ENCODE data around the gene CD40. TPM values are rescaled to one million over a fixed set of nuclear protein-coding genes. Genes with fewer than 3 reads are reported as not detected.

The CD40 gene
- total and polyA plus RNA-seq, 4 donors = 20.4 to 55.0 (median 28.4) TPM

- peaks cover 0 to 38% (median 4%) of the 10 kb centered on the region in 3 donors for H3K27me3 ChIP-seq (ENCODE audit: control insufficient read depth in 3 of 3, insufficient read depth in 3 of 3, low read length in 2 of 3)
- DNase-seq (no peak), ATAC-seq (ENCODE audit: insufficient read depth, low FRiP score) (no peak)
- H3K4me1 ChIP-seq (ENCODE audit: control insufficient read depth in 5 of 5, insufficient read depth in 5 of 5, low read length in 5 of 5) = no peaks in the 10 kb centered on the region
- H3K36me3 ChIP-seq (ENCODE audit: control insufficient read depth in 4 of 4, insufficient read depth in 4 of 4, low read length in 4 of 4) = no peaks in the 10 kb centered on the region
- H3K9me3 ChIP-seq (ENCODE audit: control insufficient read depth in 4 of 4, insufficient read depth in 3 of 4, low read length in 3 of 4) = peaks cover 0 to 5% (median 0%) of the 10 kb centered on the region in 4 donors
- no peak overlapping the region for H3K4me3 ChIP-seq
- no peak for TF ChIP-seq CTCF (IDR thresholded peaks at IDR 0.05; ENCODE audit: control extremely low read depth, extremely low read depth)
- H3K9ac ChIP-seq (ENCODE audit: insufficient read depth in 1 of 2, low read length in 2 of 2) = no peak overlapping the region
- WGBS, 2 donors = 61 to 71% methylated on average over 7 of the region's 7 CpGs
- no peak overlapping the region for H3K27ac ChIP-seq (ENCODE audit: low read depth in 1 of 2, low read length in 1 of 2)
Observed at GRCh38 chr20:46164254-46164653, 46.1 kb downstream of the CD40 start.

- H3K36me3 ChIP-seq (ENCODE audit: control insufficient read depth in 4 of 4, insufficient read depth in 4 of 4, low read length in 4 of 4) = no peaks in the 10 kb centered on the region
- peaks cover 0 to 37% (median 4%) of the 10 kb centered on the region in 3 donors for H3K27me3 ChIP-seq (ENCODE audit: control insufficient read depth in 3 of 3, insufficient read depth in 3 of 3, low read length in 2 of 3)
- no peak overlapping the region for H3K27ac ChIP-seq (ENCODE audit: low read depth in 1 of 2, low read length in 1 of 2)
- no peaks in the 10 kb centered on the region for H3K4me1 ChIP-seq (ENCODE audit: control insufficient read depth in 5 of 5, insufficient read depth in 5 of 5, low read length in 5 of 5)
- H3K9me3 ChIP-seq (ENCODE audit: control insufficient read depth in 4 of 4, insufficient read depth in 3 of 4, low read length in 3 of 4) = peaks cover 0 to 7% (median 0%) of the 10 kb centered on the region in 4 donors
- no peak overlapping the region for H3K9ac ChIP-seq (ENCODE audit: insufficient read depth in 1 of 2, low read length in 2 of 2)
- no peak for TF ChIP-seq CTCF (IDR thresholded peaks at IDR 0.05; ENCODE audit: control extremely low read depth, extremely low read depth)
- no peak for ATAC-seq (ENCODE audit: insufficient read depth, low FRiP score)
- DNase-seq = no peak
- H3K4me3 ChIP-seq = no peak overlapping the region
Observed at GRCh38 chr20:46167080-46167479, 49.0 kb downstream of the CD40 start.

- Histone ChIP-seq H3K9ac (ENCODE audit: insufficient read depth in 1 of 2, low read length in 2 of 2) (no peak overlapping the region), H3K27me3 (ENCODE audit: control insufficient read depth in 3 of 3, insufficient read depth in 3 of 3, low read length in 2 of 3) (peaks cover 0 to 44% (median 13%) of the 10 kb centered on the region in 3 donors), H3K4me1 (ENCODE audit: control insufficient read depth in 5 of 5, insufficient read depth in 5 of 5, low read length in 5 of 5) (no peaks in the 10 kb centered on the region), H3K36me3 (ENCODE audit: control insufficient read depth in 4 of 4, insufficient read depth in 4 of 4, low read length in 4 of 4) (no peaks in the 10 kb centered on the region), H3K27ac (ENCODE audit: low read depth in 1 of 2, low read length in 1 of 2) (no peak overlapping the region), H3K4me3 (no peak overlapping the region), H3K9me3 (ENCODE audit: control insufficient read depth in 4 of 4, insufficient read depth in 3 of 4, low read length in 3 of 4) (peaks cover 0 to 7% (median 0%) of the 10 kb centered on the region in 4 donors)
- ATAC-seq (ENCODE audit: insufficient read depth, low FRiP score) (no peak), DNase-seq (no peak)
- WGBS, 2 donors = 57 to 66% methylated on average over 8 of the region's 8 CpGs
- no peak for TF ChIP-seq CTCF (IDR thresholded peaks at IDR 0.05; ENCODE audit: control extremely low read depth, extremely low read depth)
Observed at GRCh38 chr20:46168438-46168837, 50.3 kb downstream of the CD40 start.

Data from lung (tissue), 12 donors.